ENCODE results near the gene IGSF21.

DNA sequence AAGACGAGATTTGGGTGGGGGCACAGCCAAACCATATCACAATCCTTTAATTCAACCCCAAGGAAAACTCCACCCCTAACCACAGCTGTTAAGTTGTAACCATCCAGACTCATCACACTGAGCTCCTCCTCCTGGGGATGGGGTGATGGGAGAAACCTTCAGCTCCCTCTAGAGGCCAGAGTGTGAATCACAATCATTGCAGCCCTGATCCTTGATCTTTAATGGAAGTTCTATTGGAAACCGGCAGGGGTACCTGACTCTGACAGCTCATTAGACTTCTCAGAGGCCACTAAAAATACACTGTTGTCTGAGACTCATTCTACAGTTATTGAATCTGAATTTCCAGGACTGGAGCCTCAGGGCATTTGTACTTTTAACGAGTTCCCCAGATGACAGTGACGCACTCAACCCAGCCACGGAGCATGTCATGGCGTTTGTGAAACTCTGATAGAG is 127.2 kb downstream of the IGSF21 start:
- TF ChIP-seq EP300 (IDR thresholded peaks at IDR 0.05; ENCODE audit: borderline replicate concordance) (no peak), FOXM1 (IDR thresholded peaks at IDR 0.05; ENCODE audit: borderline replicate concordance, low read depth) (no peak), ZBTB7A (IDR thresholded peaks at IDR 0.05; ENCODE audit: low read depth) (no peak), EGR1 (IDR thresholded peaks at IDR 0.05) (no peak), YY1 (IDR thresholded peaks at IDR 0.05; ENCODE audit: low read depth) (no peak), TAF1 (IDR thresholded peaks at IDR 0.05; ENCODE audit: low read depth) (no peak), CREB1 (IDR thresholded peaks at IDR 0.05; ENCODE audit: low read depth) (no peak), NFIC (IDR thresholded peaks at IDR 0.05) (no peak), TCF12 (IDR thresholded peaks at IDR 0.05; ENCODE audit: low read depth) (no peak), RAD21 (IDR thresholded peaks at IDR 0.05; ENCODE audit: low read depth) (peak; percentile 51), CEBPB (IDR thresholded peaks at IDR 0.05) (no peak)
- TF ChIP-seq, protein P1, sequence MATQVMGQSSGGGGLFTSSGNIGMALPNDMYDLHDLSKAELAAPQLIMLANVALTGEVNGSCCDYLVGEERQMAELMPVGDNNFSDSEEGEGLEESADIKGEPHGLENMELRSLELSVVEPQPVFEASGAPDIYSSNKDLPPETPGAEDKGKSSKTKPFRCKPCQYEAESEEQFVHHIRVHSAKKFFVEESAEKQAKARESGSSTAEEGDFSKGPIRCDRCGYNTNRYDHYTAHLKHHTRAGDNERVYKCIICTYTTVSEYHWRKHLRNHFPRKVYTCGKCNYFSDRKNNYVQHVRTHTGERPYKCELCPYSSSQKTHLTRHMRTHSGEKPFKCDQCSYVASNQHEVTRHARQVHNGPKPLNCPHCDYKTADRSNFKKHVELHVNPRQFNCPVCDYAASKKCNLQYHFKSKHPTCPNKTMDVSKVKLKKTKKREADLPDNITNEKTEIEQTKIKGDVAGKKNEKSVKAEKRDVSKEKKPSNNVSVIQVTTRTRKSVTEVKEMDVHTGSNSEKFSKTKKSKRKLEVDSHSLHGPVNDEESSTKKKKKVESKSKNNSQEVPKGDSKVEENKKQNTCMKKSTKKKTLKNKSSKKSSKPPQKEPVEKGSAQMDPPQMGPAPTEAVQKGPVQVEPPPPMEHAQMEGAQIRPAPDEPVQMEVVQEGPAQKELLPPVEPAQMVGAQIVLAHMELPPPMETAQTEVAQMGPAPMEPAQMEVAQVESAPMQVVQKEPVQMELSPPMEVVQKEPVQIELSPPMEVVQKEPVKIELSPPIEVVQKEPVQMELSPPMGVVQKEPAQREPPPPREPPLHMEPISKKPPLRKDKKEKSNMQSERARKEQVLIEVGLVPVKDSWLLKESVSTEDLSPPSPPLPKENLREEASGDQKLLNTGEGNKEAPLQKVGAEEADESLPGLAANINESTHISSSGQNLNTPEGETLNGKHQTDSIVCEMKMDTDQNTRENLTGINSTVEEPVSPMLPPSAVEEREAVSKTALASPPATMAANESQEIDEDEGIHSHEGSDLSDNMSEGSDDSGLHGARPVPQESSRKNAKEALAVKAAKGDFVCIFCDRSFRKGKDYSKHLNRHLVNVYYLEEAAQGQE (IDR thresholded peaks at IDR 0.05; ENCODE audit: low read depth) = no peak
- TF ChIP-seq, protein P2, sequence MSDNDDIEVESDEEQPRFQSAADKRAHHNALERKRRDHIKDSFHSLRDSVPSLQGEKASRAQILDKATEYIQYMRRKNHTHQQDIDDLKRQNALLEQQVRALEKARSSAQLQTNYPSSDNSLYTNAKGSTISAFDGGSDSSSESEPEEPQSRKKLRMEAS (IDR thresholded peaks at IDR 0.05) = no peak

Measured in Ishikawa (cell line).